Activated CD8-positive, alpha-beta memory T cell treated with anti-CD3 and anti-CD28 coated beads for 36 hours (primary cell): Measurements from ENCODE around the gene ARHGAP33. TPM values are rescaled to one million over a fixed set of nuclear protein-coding genes. Genes with fewer than 3 reads are reported as not detected.

Source experiments
- CTCF ChIA-PET: fragments of 350-600 bp; sonication (Branson Sonifier 250); formaldehyde crosslinking; loops from one replicate; lab custom pipeline; 2021; ENCODE audit warnings: antibody characterized with exemption; lab: Charles Lee
- POLR2A ChIA-PET: fragments of 350-600 bp; sonication (Branson Sonifier 250); formaldehyde crosslinking; loops from one replicate; lab custom pipeline; 2021; ENCODE audit warnings: antibody characterized with exemption; lab: Charles Lee
- total RNA-seq, 2 experiments: library from RNA; stranded (reverse); gene quantifications; one replicate each; pipeline ENCODE4 v1.2.3, GENCODE V29; 2021

Gene ARHGAP33
- total RNA-seq, 2 experiments from 2014 or later: 12.0 to 16.5 TPM

- POLR2A ChIA-PET: no interaction called here
- CTCF ChIA-PET: no interaction called here
Measured at GRCh38 chr19:35796645-35797542, 21.5 kb downstream of the ARHGAP33 start.

DNA sequence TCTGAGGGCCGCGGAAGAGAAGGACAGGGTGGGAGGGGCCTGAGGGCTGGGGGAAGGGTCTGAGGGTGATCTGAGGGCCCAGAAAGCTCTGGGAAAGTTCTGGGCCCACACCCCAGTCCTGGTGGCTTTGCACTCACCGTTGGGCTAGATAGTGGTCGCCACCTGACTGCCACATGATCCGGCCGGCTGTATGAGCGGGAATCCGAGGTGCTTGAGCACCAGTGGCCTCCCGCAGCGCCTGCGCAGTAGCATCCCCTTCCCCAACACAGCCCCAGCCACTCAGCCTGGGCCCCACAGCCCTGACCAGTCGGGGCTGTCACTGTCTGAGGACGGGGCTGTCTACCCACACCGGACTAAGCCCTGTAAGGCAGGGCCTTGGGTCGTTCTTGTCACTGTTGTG lies 22.3 kb downstream of the ARHGAP33 start:
- ChIA-PET POLR2A (interaction anchor here (0.5 kb wide), 1 partner anchor 264 kb away, joined by 3 read pairs; no protein-coding TSS in a partner anchor), CTCF (interaction anchor here (0.6 to 1.0 kb wide), 2 partner anchors 18 to 30 kb away, joined by 3 read pairs; no protein-coding TSS in a partner anchor)

GRCh38 chr19:35801828-35802227 lies 26.5 kb downstream of the ARHGAP33 start:
- CTCF ChIA-PET: interaction anchor here (0.6 to 0.8 kb wide), 3 partner anchors 129 to 211 kb away, joined by 3 to 4 read pairs (median 3); no protein-coding TSS in a partner anchor
- POLR2A ChIA-PET: interaction anchor here (0.9 kb wide), 1 partner anchor 56 kb away, joined by 3 read pairs; the partner anchor contains the start of genes PSENEN and U2AF1L4

DNA sequence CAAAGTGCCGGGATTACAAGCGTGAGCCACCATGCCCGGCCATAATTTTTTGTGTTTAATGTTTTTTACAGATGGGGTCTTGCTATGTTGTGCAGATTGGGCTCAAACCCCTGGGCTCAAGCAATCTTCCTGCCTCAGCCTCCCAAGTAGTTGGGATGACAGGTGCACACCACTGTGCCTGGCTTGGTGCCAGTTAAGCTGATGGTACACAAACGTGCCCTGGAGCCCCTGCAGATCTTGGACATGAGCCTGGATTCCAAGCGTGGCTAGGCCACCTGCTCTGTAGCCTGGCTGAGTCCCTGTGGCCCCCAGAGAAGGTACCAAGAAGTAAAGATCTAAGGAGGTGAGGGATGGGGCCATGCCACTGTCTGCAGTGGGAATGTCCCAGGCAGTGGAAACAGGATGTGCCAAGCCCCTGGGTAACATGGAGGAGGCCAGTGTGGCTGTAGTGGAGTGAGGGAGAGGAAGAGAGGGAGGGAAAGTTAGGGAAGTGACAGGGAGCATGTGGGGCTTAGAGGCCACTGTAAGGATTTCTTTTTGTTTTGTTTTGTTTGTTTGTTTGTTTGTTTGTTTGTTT lies 30.2 kb downstream of the ARHGAP33 start:
- CTCF ChIA-PET: no interaction called here
- POLR2A ChIA-PET: no interaction called here

DNA sequence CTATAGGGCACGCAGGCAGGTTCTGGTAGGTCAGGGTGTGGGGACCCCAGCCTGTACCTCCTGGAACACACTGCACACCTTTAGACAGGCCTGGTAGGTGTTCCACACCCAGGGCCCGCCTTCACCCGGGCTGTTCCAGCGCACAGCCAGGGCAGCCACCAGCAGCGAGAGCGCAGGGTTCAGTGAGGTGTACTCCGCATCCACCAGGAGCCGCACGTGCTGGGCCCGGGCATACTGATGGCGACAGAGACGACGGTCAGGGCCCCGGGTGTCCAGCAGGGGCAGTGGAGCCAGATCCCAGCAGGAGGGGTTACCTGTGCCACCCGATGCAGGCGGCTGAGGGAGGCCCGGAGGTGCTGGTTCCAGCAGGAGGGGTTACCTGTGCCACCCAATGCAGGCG lies 31.2 kb downstream of the ARHGAP33 start:
- CTCF ChIA-PET: no interaction called here
- POLR2A ChIA-PET: interaction anchor here (0.5 kb wide), 1 partner anchor 135 kb away, joined by 4 read pairs; no protein-coding TSS in a partner anchor

DNA sequence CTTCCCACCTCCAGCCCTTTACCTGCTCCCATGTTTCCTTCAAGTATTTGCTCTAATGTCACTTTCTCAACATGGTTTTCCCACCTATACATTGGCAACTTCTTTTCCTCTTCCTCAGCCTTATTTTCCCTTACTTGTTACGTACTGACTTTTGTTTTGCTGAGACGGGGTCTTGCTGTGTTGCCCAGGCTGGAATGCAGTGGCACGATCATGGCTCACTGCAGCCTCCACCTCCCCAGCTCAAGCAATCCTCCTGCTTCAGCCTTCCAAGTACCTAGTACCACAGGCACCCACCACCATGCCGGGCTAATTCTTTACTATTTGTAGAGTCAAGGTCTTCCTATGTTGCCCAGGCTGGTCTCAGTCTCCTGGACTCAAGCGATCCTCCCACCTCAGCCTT lies 32.3 kb downstream of the ARHGAP33 start:
- ChIA-PET CTCF (no interaction called here), POLR2A (no interaction called here)

GRCh38 chr19:35811317-35812219 lies 36.2 kb downstream of the ARHGAP33 start:
- CTCF ChIA-PET: no interaction called here

DNA sequence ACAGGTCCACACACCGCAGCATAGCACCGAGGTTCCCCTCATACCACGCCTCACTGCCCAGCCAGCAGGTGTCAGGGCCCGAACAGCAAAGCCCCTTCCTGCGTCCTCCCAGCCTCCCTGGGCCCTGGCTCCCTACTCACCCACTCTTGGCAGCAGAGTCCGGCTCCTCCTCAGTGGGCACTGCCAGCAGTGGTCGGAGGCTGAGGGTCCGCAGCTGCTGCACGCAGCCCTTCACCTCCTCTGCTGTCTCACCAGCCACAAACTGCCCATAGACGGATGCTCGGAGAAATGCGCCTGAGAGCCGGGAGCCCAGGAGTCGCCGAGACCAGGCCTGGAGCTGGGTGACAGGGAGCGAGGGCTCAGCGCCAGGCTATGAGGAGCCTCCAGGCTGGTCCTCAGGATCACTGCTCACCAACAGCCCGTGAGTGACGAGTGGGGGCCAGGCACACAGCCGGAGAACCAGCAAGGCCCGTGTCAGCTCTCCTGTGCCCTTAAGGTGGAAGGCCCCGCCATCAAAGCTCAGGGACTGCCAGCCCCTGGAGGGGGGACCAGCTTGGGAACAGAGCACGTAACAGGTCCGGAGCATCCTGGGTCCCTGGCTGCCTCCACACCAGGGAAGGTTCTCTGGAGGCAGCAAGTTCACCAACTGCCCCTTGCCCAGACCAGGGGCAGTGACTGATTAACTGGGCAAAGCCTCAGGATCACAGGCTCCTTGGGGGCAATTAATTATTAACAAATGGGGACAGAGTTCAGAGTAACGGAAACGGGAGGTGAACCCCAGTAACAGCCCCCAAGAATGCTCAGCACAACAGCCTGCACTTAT lies 37.1 kb downstream of the ARHGAP33 start, which contains the start of gene PRODH2:
Gene PRODH2, minus strand, starts transcription at position 626 of the 823 bp plus-strand sequence. Its CDS starts 40 bp downstream, at position 586.
- ChIA-PET CTCF (no interaction called here), POLR2A (no interaction called here)

More at GRCh38 chr19:35811317-35812219, 36.2 kb downstream of the ARHGAP33 start:
- POLR2A ChIA-PET: no interaction called here

DNA sequence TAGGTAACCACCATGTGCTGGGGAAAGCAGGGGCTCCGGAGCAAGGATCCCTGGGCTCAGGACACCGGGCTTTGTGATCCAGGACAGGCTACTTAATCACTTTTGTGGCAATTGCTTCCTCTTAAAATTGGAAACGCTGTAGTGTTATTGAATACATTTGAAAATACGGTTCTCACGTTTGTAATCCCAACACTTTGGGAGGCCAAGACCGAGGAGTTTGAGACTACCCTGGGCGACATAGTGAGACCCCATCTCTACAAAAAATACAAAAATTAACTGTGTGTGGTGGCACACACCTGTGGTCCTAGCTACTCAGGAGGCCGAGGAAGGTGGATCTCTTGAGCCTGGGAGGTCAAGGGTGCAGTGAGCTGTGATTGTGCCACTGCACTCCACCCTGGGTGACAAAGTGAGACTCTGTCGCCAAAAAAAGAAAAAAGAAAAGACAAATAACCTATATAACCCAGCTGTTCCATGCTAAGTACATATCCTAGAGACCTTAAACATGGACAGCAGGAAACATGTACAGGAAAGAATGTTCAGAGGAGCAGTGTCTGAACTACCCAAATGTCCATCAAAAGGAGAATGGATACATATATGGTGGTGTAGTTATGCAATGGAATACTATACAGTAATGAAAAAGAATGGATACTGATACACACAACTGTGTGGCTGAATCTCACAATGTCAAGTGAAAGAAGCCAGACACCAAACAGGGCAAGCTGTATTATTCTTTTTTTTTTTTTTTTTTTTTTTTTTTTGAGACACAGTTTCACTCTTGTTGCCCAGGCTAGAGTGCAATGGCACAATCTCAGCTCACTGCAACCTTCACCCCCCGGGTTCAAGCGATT lies 37.9 kb downstream of the ARHGAP33 start:
- ChIA-PET CTCF (no interaction called here), POLR2A (no interaction called here)

GRCh38 chr19:35816262-35816661 lies 40.9 kb downstream of the ARHGAP33 start:
- POLR2A ChIA-PET: no interaction called here

DNA sequence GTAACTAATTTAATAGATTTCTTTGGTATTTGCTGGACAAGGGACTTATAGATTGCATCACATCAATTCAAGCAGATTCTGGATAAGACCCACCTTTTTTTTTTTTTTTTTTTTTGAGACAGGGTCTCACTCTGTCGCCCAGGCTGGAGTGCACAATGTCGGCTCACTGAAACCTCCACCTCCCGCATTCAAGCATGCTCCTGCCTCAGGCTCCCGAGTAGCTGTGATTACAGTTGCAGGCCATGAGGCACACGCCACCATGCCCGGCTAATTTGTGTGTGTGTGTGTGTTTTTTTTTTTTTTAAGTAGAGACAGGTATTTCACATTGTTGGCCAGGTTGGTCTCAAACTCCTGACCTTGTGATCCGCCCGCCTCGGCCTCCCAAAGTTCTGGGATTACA lies 41.5 kb downstream of the ARHGAP33 start:
- CTCF ChIA-PET: no interaction called here
- POLR2A ChIA-PET: no interaction called here

More at GRCh38 chr19:35816262-35816661, 40.9 kb downstream of the ARHGAP33 start:
- CTCF ChIA-PET: interaction anchor here (1.0 kb wide), 1 partner anchor 18 kb away, joined by 3 read pairs; no protein-coding TSS in a partner anchor

DNA sequence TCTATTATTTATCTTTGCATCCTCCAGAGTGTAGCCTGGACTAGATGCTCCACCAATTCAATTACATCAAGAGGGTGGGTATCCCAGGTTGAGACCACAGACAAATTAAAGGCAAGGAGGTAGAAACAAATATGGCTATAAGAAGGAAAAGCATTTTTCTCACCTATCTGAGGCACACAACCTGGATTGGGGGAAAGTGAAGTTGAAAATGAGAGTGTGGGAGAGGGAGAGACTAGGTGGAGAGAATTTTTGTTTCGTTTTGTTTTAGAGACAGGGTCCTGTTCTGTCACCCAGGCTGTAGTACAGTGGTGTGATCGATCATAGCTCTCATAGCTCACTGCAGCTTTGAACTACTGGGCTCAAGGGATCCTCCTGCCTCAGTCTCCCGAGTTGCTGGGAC lies 43.1 kb downstream of the ARHGAP33 start:
- POLR2A ChIA-PET: no interaction called here

DNA sequence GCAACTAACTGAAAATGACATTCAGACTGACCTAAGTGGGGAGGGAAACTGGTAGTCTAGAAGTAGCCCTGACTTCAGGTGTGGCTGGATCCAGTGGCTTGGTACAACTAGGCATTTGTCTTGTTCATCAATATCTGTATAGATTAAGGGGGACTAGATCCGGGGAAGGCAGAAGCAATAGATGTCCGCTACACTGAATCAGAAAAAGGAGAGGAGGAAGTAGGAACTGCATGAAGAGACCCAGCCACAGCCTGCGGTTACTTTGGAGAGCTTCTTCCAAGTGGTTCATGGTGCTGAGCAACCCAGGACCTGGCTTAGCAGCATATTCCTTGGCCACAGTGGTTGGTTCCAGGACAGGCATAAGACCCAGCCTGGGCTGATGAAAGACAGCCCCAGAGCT lies 47.2 kb downstream of the ARHGAP33 start:
- ChIA-PET POLR2A (no interaction called here), CTCF (no interaction called here)

More for the DNA sequence above, 43.1 kb downstream of the ARHGAP33 start:
- CTCF ChIA-PET: no interaction called here

GRCh38 chr19:35824150-35824549 lies 48.8 kb downstream of the ARHGAP33 start:
- ChIA-PET POLR2A (no interaction called here), CTCF (no interaction called here)

GRCh38 chr19:35828692-35829301 lies 53.4 kb downstream of the ARHGAP33 start:
- POLR2A ChIA-PET: no interaction called here
- CTCF ChIA-PET: interaction anchor here (0.7 to 1.2 kb wide), 2 partner anchors 9 to 232 kb away, joined by 3 read pairs; no protein-coding TSS in a partner anchor

- POLR2A ChIA-PET: no interaction called here
- CTCF ChIA-PET: no interaction called here
Measured at GRCh38 chr19:35830986-35831385, 55.6 kb downstream of the ARHGAP33 start.

DNA sequence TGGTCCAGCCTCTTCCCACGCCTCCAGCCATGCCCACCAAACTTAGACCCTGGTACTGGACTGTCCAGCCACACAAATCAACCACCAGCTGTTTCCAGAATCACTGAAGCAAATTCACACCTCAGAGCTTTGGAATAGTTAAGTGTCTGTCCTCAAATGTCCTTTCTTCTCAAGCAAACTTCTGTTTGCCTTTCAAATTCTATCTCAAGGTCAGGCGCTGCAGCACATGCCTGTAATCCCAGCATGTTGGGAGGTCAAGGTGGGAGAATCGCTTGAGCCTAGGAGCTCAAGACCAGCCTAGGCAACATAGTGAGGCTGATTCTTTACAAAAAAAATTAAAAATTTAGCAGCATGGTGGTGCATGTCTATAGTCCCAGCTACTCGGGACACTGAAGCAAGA lies 56.7 kb downstream of the ARHGAP33 start:
- ChIA-PET POLR2A (no interaction called here), CTCF (no interaction called here)
